Measurements from ENCODE around the gene GPR176.
"Not testable (repeated sequence)": the region's sequence is repeated elsewhere in the genome, so short reads cannot be mapped to it uniquely, and the experiment has no call there.

Gene GPR176

DNA sequence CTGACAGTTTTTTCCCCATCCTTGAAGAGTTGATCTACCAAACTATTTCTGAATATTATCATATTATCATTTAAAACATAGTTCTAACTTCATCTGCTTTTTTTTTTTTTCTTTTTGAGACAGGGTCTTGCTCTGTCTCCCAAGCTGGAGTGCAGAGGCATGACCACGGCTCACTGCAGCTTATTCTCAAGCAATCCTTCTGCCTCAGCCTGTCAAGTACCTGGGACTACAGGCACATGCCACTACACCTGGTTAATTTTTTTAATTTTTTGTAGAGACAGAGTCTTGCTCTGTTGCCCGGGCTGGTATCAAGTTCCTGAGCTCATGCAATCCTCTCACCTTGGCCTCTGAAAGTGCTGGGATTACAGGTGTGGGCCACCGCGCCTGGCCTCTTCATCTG, 15.2 kb upstream of the GPR176 start:
- DNase-seq (ENCODE audit: low spot score), result no peak

DNA sequence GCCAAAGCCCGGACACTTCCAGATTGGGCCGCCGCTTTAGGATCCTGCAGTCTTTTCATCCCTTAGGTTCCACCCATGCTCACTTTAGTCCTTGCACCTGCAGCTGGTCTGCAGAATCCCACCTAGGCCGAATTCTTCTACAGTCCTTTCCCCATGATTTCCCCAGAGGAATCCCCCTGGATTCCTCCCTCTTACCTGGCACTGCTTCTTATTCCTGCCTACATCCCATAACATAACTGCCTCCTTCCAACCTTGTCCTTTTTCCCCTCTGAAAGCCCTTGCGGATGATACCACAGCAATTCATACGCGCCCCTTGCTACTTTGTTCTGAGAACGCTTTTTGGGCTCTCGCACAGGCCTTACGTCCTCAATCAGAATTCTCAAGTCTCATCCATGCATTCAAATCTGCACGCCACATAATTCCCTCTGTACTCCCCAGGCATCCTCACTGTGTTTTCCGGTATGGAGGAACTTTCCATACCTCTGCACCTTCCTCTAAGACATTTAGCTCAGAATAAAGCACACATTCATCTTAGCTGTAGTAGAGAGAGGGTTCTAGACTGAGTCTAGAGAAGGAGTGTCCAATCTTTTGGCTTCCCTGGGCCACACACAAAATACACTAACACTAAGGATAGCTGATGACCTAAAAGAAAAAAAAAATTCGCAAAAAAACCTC, 14.5 kb upstream of the GPR176 start:
- peak; percentile 41 for DNase-seq (ENCODE audit: low spot score)

DNA sequence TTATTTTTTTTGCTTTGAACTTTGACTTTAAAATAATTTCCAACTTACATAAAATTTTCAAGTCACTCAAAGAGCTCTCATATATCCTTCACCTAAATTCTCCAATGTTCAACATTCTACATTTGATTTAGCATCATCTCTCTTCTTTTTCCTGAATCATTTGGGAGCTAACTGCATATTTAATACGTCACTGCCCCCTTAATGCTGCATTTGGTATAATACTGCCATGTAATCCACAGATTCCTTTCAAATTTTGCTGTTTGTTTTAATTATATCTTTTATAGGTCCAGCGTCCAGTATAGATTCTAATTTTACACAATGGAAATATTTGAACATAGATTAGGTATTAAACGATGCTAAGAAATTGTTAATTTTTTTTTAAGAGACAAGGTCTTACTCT, 11.5 kb upstream of the GPR176 start:
- no peak for DNase-seq (ENCODE audit: low spot score)

DNA sequence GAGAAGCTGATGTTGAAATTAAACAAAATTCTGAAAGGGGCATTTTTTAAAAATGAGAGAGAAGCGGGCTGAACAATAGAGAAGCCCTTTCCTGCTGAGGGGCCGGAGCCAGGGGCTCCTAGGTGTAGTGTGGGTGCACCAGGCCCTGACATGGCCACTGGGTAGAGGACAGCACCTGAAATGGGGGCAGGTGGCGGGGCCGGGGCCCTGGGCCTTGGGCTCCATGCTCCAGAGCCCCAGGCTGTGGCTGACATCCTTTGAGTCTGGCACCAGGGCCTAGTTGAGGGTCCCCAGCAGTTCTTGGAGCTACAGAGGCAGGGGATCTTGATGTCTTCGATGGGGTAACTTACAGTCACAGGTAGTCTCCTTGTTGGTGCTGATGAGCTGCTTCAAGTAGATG, 6.5 kb upstream of the GPR176 start:
- DNase-seq (ENCODE audit: low spot score), result no peak

DNA sequence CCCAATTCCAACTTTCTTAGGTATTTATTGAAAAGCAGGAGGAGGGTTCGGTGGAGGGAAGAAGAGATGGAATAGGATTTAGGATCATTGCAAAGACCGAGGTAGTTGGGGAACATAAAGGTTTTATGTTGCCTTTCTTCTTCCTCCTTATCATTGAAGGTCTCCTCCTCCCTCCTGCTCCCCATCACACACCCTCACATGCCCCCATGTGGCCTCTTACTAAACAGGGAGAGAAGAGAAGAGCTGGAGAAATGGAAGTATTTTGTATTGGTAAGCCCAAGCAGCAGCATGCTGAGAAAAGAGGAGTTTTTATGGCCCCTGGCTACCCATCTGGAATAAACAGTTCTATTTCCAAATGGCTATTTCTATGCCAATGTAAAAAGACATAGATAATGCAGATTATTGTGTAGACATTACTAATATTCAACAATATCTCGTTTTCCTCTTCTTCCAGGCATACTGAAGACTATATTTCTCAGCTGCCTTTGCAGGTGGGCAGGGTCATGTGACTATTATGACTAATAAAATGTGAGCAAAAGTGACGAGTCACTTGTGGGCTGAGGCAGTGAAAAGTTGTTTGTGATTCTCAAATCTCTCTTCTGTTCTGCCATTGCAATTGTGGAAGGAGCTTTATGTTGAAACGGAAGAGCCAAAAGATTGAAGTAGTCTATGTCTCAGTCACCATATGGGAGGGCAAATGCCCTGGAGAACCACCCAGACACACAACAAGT, 5.2 kb upstream of the GPR176 start:
- peak; percentile 31 for DNase-seq (ENCODE audit: low spot score)

DNA sequence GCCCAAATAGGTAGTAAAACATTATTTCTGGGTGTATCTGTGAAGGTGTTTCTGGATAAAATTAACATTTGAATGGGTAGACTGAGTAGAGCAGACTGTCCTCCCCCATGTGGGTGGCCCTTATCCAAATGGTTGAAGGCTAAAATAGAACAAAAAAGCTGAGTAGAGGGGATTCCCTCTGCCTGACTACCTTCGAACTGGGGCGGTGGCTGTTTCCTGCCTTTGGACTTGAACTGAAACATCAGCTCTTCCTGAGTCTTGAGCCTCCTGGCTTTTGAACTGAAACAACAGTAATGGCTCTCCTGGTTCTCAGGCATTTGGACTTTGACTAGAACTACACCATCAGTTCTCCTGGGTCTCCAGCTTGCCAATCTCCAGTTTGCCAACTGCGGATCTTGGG, 4.4 kb upstream of the GPR176 start:
- no peak for DNase-seq (ENCODE audit: low spot score)

- no peak for DNase-seq (ENCODE audit: low spot score)
These were observed 2.5 kb upstream of the GPR176 start for GRCh38 chr15:39922462-39923092.

- no peak for DNase-seq (ENCODE audit: low spot score)
These were observed 1.2 kb upstream of the GPR176 start for GRCh38 chr15:39921274-39921638.

- peak; percentile 84 for DNase-seq (ENCODE audit: low spot score)
These were observed 626 bp upstream of the GPR176 start for GRCh38 chr15:39920510-39921273.

GRCh38 chr15:39919411-39919747, 687 bp downstream of the GPR176 start:
- DNase-seq (ENCODE audit: low spot score), result no peak

- no peak for DNase-seq (ENCODE audit: low spot score)
These were observed 1.2 kb downstream of the GPR176 start for GRCh38 chr15:39918688-39919385.

GRCh38 chr15:39914977-39915376, 5.1 kb downstream of the GPR176 start:
- DNase-seq (ENCODE audit: low spot score), result no peak

- no peak for DNase-seq (ENCODE audit: low spot score)
These were observed 11.1 kb downstream of the GPR176 start for GRCh38 chr15:39909007-39909406.

- no peak for DNase-seq (ENCODE audit: low spot score)
These were observed 11.9 kb downstream of the GPR176 start for GRCh38 chr15:39908186-39908585.

GRCh38 chr15:39907216-39907615, 12.8 kb downstream of the GPR176 start:
- no peak for DNase-seq (ENCODE audit: low spot score)

- no peak for DNase-seq (ENCODE audit: low spot score)
These were observed 16.0 kb downstream of the GPR176 start for GRCh38 chr15:39904115-39904514.

GRCh38 chr15:39898317-39898716, 21.7 kb downstream of the GPR176 start:
- no peak for DNase-seq (ENCODE audit: low spot score)

- no peak for DNase-seq (ENCODE audit: low spot score)
These were observed 23.2 kb downstream of the GPR176 start for GRCh38 chr15:39896846-39897245.

DNA sequence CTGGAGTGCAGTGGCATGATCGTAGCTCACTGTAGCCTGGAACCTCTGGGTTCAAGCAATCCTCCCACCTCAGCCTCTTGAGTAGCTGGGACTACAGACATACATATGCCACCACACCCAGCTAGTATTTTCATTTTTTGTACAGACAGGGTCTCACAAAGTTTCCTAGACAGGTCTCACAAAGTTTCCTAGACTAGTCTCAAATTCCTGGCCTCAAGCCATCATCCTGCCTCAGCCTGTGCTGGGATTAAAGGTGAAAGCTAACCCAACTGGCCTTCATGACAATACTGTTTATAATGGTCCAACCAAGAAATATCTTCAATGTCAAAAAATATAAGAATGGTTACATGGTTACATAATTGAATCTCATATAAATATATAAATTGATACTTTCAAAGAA, 24.0 kb downstream of the GPR176 start:
- DNase-seq (ENCODE audit: low spot score), result no peak

- DNase-seq (ENCODE audit: low spot score), result not testable (repeated sequence)
These were observed 27.0 kb downstream of the GPR176 start for GRCh38 chr15:39893051-39893450.

GRCh38 chr15:39892418-39892817, 27.6 kb downstream of the GPR176 start:
- DNase-seq (ENCODE audit: low spot score), result no peak

GRCh38 chr15:39890621-39891020, 29.4 kb downstream of the GPR176 start:
- DNase-seq (ENCODE audit: low spot score), result no peak

Measured in NAMALWA (cell line).